Spleen (tissue), 11 donors: ENCODE measurements around the gene DECR2. TPM values are rescaled to one million over a fixed set of nuclear protein-coding genes. Genes with fewer than 3 reads are reported as not detected.

ENCODE experiments used
- DNase-seq: peaks from one replicate; pipeline ENCODE4 v3.0.0-alpha.2; 2020
- H3K27ac ChIP-seq, 8 donors: fragments of 200-600 bp; sonication (generic) in 7 of 8; 1 replicate in 4 of 8; 2 replicates in 4 of 8; pipeline versions ENCODE4 v1.5.0 to v1.8.0; 2016 to 2021; ENCODE audit warnings: inconsistent platforms in 4 of 8, mild to moderate bottlenecking in 4 of 8, moderate library complexity in 1 of 8
- H3K27me3 ChIP-seq, 7 donors: fragments of 200-600 bp; sonication (generic) in 6 of 7; replicated peaks in 1 of 7; 1 replicate in 4 of 7; 2 replicates in 3 of 7; pipeline versions ENCODE4 v1.5.0 to v1.8.0; 2016 to 2021; ENCODE audit warnings: inconsistent platforms in 3 of 7, mild to moderate bottlenecking in 1 of 7
- H3K36me3 ChIP-seq, 6 donors: fragments of 200-600 bp; sonication (generic) in 5 of 6; 1 replicate in 4 of 6; 2 replicates in 2 of 6; pipeline versions ENCODE4 v1.5.0 to v1.8.0; 2016 to 2021; ENCODE audit warnings: inconsistent platforms in 2 of 6
- H3K4me1 ChIP-seq, 6 donors: fragments of 200-600 bp; sonication (generic) in 5 of 6; 1 replicate in 3 of 6; 2 replicates in 3 of 6; pipeline versions ENCODE4 v1.5.0 to v1.8.0; 2016 to 2021; ENCODE audit warnings: inconsistent platforms in 3 of 6
- H3K4me3 ChIP-seq, 8 donors: fragments of 200-600 bp; sonication (generic) in 7 of 8; 1 replicate in 4 of 8; 2 replicates in 4 of 8; pipeline versions ENCODE4 v1.5.0 to v1.8.0; 2016 to 2021; ENCODE audit warnings: inconsistent platforms in 4 of 8, mild to moderate bottlenecking in 4 of 8, moderate library complexity in 2 of 8
- H3K9me3 ChIP-seq, 8 donors: fragments of 200-600 bp; sonication (generic) in 7 of 8; 1 replicate in 4 of 8; 2 replicates in 4 of 8; pipeline versions ENCODE4 v1.5.0 to v1.8.0; 2016 to 2021; ENCODE audit warnings: inconsistent platforms in 4 of 8
- POLR2A ChIP-seq, 3 donors: fragments of 450-650 bp; IDR thresholded peaks; one replicate each; pipeline ENCODE4 v1.5.1; 2017; ENCODE audit warnings: antibody characterized with exemption in 3 of 3, mild to moderate bottlenecking in 1 of 3
- POLR2AphosphoS5 ChIP-seq, 3 donors: sonication (generic); formaldehyde crosslinking; IDR thresholded peaks; one replicate each; pipeline ENCODE4 v1.5.1; 2017; ENCODE audit warnings: antibody characterized with exemption in 3 of 3
- WGBS, 5 donors: extraction: QIAGEN DNeasy Blood & Tissue Kit in 3 of 5; methylation state at CpG; one replicate each; pipeline versions ENCODE4 v1.1.5 to v1.1.7; 2013 to 2018; 5-methylcytosine and 5-hydroxymethylcytosine counted together
- intact Hi-C: fragments of 100-400 bp; cut with DNase I; formaldehyde crosslinking; loops from one replicate; pipeline ENCODE4 v1.15.0; 2023; ENCODE audit warnings: low total_unique reads
- polyA plus RNA-seq, 3 donors: library from polyadenylated mRNA; stranded (reverse); fragments of 200-250 nt; gene quantifications; one replicate each; pipeline ENCODE4 v1.2.1, GENCODE V29; 2013
- total RNA-seq, 7 donors: library from RNA; depleted of rRNA in 3 of 7; stranded (reverse); fragments of >200 nt in 3 of 7; fragmentation: NEBNext Ultra II Directional in 4 of 7; extraction: Animal tissue kit (Norgen Biotek cat#: 25700) in 4 of 7; gene quantifications; one replicate each; pipeline versions ENCODE4 v1.1.0 to v1.2.1, GENCODE V29; 2016 to 2021
- TF ChIP-seq, protein P1 (sequence below), 11 experiments: fragments of 200-600 bp in 7 of 11; fragments of 450-650 bp in 4 of 11; sonication (generic) in 4 of 11; IDR thresholded peaks in 8 of 11; conservative IDR thresholded peaks in 3 of 11; 1 replicate in 7 of 11; 2 replicates in 4 of 11; pipeline versions ENCODE4 v1.4.0 to v1.8.0; 2016 to 2021; ENCODE audit warnings: antibody characterized with exemption in 11 of 11, inconsistent platforms in 4 of 11, mild to moderate bottlenecking in 1 of 11
- donor health status: healthy with polysubstance abuse.
- donor health status: DM: no; HTN: no; CAD: no; lungs with moderate emphysema.
- donor health status: DM: no; HTN: no; CAD: no.
- donor health status: Bipolar disorder and iron deficiency.
- donor health status: healthy.
- donor health status: DM: no; HTN: no; CAD: no.
- donor health status: DM: yes; HTN: yes; CAD: no.

The DECR2 gene
- total and polyA plus RNA-seq, 10 donors, result 8.9 to 19.5 (median 12.0) TPM

DNA sequence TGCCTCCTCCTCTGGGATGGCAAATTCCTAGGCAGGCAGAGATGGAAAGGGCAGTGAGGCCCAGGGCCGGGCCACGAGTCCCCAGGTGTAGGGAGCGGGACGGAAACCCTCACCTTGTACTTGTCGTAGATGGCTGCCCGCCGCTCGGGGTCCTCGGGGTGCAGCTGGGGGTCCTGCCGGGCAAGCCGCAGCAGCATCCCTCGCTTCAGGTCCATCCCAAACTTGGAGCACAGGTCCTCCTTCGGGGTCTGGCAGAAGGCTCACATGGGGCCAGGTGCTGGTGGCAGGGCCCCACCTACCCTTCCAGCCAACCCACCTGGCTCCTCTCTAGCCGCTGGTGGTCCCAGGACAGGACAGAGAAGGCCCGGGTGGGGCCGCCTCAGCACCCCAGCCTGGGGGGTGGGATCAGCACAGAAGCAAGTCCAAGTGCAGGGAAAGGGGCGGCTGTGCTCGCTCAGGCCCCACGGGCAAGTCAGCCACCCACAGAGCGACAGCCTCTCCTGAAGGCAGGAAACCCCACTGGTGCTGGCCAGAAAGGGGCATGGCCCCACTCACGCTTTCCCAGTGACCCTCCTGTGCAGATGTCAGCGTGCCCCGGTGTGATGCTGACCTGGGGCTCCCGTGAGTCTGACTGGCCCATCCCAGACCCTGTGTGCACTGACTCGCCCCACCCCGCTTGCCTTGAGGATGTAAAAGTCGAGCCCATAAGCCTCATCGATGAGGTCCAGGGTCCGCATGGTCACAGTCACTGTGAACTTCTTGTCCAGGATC, 33.1 kb upstream of the DECR2 start:
- intact Hi-C loops, result no loop called here
- TF ChIP-seq, protein P1, sequence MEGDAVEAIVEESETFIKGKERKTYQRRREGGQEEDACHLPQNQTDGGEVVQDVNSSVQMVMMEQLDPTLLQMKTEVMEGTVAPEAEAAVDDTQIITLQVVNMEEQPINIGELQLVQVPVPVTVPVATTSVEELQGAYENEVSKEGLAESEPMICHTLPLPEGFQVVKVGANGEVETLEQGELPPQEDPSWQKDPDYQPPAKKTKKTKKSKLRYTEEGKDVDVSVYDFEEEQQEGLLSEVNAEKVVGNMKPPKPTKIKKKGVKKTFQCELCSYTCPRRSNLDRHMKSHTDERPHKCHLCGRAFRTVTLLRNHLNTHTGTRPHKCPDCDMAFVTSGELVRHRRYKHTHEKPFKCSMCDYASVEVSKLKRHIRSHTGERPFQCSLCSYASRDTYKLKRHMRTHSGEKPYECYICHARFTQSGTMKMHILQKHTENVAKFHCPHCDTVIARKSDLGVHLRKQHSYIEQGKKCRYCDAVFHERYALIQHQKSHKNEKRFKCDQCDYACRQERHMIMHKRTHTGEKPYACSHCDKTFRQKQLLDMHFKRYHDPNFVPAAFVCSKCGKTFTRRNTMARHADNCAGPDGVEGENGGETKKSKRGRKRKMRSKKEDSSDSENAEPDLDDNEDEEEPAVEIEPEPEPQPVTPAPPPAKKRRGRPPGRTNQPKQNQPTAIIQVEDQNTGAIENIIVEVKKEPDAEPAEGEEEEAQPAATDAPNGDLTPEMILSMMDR (IDR thresholded peaks at IDR 0.05 in 8 of 11, conservative IDR thresholded peaks at IDR 0.05 in 3 of 11), result no peak
- TF ChIP-seq POLR2AphosphoS5 (IDR thresholded peaks at IDR 0.05) (no peak), POLR2A (IDR thresholded peaks at IDR 0.05) (no peak)
- peaks cover 0 to 14% (median 0%) of the 10 kb centered on the region in 7 donors for H3K27me3 ChIP-seq
- no peak overlapping the region for H3K4me3 ChIP-seq
- WGBS, 5 donors, result 95 to 96% (median 95%) methylated on average over 24 to 29 of the region's 29 CpGs
- DNase-seq, result peak; percentile 73
- H3K36me3 ChIP-seq, result peaks cover 0 to 64% (median 51%) of the 10 kb centered on the region in 6 donors
- no peak overlapping the region for H3K27ac ChIP-seq
- H3K4me1 ChIP-seq, result peaks cover 9 to 32% (median 25%) of the 10 kb centered on the region in 6 donors
- H3K9me3 ChIP-seq, result no peaks in the 10 kb centered on the region

GRCh38 chr16:369275-369865, 32.3 kb upstream of the DECR2 start:
- Histone ChIP-seq H3K27ac (no peak overlapping the region), H3K27me3 (peaks cover 0 to 7% (median 0%) of the 10 kb centered on the region in 7 donors), H3K4me1 (peaks cover 9 to 32% (median 25%) of the 10 kb centered on the region in 6 donors), H3K9me3 (no peaks in the 10 kb centered on the region), H3K4me3 (peak overlapping the region in 4 of 8 donors; percentile 22 to 71 (median 52)), H3K36me3 (peaks cover 0 to 72% (median 59%) of the 10 kb centered on the region in 6 donors)
- 85 to 94% (median 91%) methylated on average over 19 to 20 of the region's 20 CpGs for WGBS, 5 donors
- intact Hi-C loops, result no loop called here
- peak; percentile 79 for DNase-seq
- TF ChIP-seq, protein P1 (IDR thresholded peaks at IDR 0.05 in 8 of 11, conservative IDR thresholded peaks at IDR 0.05 in 3 of 11), result no peak
- TF ChIP-seq POLR2A (IDR thresholded peaks at IDR 0.05) (no peak), POLR2AphosphoS5 (IDR thresholded peaks at IDR 0.05) (no peak)

- TF ChIP-seq POLR2AphosphoS5 (IDR thresholded peaks at IDR 0.05) (no peak), POLR2A (IDR thresholded peaks at IDR 0.05) (no peak)
- TF ChIP-seq, protein P1 (IDR thresholded peaks at IDR 0.05 in 8 of 11, conservative IDR thresholded peaks at IDR 0.05 in 3 of 11), result no peak
- H3K36me3 ChIP-seq, result peaks cover 0 to 78% (median 64%) of the 10 kb centered on the region in 6 donors
- H3K9me3 ChIP-seq, result no peaks in the 10 kb centered on the region
- intact Hi-C loops, result no loop called here
- DNase-seq, result peak; percentile 78
- H3K27ac ChIP-seq, result peak overlapping the region in 4 of 8 donors; percentile 75 to 85 (median 84)
- peaks cover 9 to 32% (median 25%) of the 10 kb centered on the region in 6 donors for H3K4me1 ChIP-seq
- WGBS, 5 donors, result 33 to 62% (median 45%) methylated on average over 28 to 44 of the region's 44 CpGs
- H3K27me3 ChIP-seq, result peaks cover 0 to under 1% (median 0%) of the 10 kb centered on the region in 7 donors
- peak overlapping the region; percentile 15 to 71 (median 34) for H3K4me3 ChIP-seq
Observed at GRCh38 chr16:369866-370436, 31.7 kb upstream of the DECR2 start.
